GM12875 (cell line): ENCODE measurements around the gene MYO9A.
"Not testable (repeated sequence)": the region's sequence is repeated elsewhere in the genome, so short reads cannot be mapped to it uniquely, and the experiment has no call there.

ENCODE experiments used
- H3K4me3 ChIP-seq: one replicate; pipeline ENCODE4 v1.5.1; 2011; ENCODE audit warnings: low read depth, low read length, control low read depth
- TF ChIP-seq, protein P1 (sequence below): IDR thresholded peaks from 2 replicates; pipeline ENCODE4 v1.5.1; 2011; ENCODE audit warnings: low read depth, mild to moderate bottlenecking, control low read depth, inconsistent platforms, low read length, moderate library complexity, borderline replicate concordance; ENCODE audit not compliant: insufficient read depth

MYO9A gene

DNA sequence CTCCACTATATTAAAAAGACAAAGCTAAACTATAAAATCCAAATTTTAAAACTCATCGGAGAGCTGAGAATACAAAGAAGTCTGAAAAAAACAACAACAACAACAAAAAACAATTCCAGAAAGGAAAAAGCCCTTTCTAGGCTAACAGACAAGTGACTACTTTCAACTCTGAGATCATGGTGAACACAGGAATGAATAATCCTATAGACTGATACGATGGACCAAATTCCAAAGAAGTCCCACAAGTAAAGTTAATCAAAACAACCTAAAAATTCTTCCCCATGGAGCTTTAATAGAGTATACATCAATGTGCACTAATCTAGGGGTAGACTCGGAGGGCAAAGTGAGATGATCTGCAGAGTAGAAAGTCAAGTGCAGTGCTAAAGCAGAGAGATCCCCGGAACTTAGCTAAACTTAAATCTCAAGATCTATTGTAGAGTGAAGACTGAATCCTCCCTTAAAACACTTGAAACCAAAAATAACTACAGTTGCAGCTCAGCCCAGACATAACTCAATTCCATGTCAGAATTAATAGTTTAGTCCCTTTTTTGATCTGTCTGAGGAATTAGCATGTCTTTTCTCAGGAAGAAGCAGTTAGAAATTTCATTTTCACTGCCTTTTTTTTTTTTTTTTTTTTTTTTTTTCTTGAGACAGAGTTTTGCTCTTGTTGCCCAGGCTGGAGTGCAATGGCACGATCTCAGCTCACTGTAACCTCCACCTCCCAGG, 43.5 kb downstream of the MYO9A start:
- TF ChIP-seq, protein P1, sequence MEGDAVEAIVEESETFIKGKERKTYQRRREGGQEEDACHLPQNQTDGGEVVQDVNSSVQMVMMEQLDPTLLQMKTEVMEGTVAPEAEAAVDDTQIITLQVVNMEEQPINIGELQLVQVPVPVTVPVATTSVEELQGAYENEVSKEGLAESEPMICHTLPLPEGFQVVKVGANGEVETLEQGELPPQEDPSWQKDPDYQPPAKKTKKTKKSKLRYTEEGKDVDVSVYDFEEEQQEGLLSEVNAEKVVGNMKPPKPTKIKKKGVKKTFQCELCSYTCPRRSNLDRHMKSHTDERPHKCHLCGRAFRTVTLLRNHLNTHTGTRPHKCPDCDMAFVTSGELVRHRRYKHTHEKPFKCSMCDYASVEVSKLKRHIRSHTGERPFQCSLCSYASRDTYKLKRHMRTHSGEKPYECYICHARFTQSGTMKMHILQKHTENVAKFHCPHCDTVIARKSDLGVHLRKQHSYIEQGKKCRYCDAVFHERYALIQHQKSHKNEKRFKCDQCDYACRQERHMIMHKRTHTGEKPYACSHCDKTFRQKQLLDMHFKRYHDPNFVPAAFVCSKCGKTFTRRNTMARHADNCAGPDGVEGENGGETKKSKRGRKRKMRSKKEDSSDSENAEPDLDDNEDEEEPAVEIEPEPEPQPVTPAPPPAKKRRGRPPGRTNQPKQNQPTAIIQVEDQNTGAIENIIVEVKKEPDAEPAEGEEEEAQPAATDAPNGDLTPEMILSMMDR: no peak
- H3K4me3 ChIP-seq: no peak overlapping the region

DNA sequence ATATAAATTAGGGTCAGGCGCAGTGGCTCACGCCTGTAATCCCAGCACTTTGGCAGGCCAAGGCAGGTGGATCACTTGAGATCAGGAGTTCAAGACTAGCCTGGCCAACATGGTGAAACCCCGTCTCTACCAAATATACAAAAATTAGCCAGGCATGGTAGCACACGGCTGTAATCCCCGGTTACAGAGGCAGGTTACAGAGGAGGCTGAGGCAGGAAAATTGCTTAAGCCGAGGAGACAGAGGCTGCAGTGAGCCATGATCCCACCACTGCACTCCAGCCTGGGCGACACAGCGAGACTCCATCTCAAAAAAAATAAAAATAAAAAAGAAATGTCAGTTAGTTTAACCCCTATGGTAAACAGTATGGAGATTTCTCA, 46.5 kb downstream of the MYO9A start:
- not testable (repeated sequence) for H3K4me3 ChIP-seq

DNA sequence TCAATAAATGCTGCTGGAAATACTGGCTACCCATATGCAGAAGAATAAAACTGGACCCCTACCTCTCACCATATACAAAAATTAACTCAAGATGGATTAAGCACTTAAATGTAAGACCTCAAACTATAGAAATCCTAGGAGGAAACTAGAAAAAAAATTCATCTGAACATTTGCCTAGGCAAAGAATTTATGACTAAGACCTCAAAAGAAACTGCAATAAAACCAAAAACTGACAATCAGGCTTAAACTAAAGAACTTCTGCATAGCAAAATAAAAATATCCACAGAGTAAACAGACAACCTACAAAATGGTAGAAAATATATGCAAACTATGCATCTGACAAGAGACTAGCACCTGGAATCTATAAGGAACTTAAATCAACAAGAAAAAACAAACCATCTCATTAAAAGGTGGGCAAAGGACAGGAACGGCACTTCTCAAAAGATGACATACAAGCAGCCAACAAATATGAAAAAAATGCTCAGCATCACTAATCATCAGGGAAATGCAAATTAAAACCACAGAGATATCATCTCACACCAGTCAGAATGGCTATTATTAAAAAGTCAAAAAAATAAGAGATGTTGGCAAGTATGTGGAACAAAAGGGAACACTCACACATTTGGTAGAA, 47.0 kb downstream of the MYO9A start:
- TF ChIP-seq, protein P1: no peak
- no peak overlapping the region for H3K4me3 ChIP-seq

DNA sequence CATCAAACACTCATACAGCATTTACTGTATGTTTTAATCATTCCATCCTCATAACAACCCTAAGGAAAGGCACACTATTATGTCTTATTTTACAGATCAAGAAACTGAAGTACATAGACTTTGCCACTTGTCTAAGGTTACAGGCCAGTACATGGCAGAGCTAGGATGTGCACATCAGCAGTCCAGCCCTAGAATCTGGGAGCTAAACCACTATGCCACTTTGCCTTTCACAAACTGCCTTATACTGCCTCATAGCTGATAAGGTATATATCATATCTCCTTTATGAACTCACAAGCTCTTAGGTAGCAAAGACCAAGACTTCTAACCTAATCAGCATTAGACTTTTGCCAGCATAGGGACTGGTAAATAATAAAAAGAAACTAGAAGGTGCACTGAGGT, 49.1 kb downstream of the MYO9A start:
- H3K4me3 ChIP-seq: no peak overlapping the region
- TF ChIP-seq, protein P1: no peak

DNA sequence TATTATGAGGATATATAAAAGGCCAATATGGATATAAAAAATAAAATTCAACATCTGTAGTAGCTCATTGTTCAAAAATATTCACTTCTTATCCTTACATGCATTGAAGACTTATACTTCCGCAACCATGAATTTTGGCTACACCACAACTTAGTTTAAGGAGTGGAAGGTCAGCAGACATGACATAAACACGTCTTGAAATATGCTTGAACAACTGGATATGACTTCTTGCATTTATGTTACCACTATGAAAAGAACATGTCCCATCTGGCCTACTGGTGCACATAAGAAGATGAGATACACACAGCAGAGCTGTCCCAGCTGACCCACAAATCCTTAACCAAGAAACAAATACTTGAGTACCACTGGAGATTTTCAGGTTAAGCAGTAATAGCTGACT, 52.1 kb downstream of the MYO9A start:
- H3K4me3 ChIP-seq: no peak overlapping the region
- TF ChIP-seq, protein P1: no peak

DNA sequence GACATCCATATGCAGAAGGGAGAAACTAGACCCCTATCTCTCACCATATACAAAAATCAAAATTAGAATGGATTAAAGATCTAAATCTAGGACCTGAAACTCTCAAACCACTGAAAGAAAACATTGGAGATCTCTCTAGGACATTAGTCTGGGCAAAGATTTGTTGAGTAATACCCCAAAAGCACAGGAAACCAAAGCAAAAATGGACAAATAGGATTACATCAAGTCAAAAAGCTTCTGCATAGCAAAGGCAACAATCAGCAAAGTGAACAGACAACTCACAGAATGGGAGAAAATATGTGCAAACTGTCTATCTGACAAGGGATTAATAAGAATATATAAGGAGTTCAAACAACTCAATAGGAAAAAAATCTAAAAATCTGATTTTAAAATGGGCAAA, 54.8 kb downstream of the MYO9A start:
- TF ChIP-seq, protein P1: no peak
- no peak overlapping the region for H3K4me3 ChIP-seq

DNA sequence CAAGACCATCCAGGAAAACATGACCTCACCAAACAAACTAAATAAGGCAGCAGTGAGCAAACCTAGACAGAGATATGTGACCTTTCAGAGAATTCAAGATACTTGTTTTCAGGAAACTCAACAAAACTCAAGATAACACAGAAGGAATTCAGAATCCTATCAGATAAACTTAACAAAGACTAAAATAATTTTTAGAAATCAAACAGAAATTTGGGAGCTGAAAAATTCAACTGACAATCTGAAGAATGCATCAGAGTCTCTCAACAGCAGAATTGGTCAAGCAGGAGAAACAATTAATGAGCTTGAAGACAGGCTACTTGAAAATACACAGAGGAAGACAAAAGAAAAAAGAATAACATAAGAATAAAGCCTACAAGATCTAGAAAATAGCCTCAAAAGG, 55.6 kb downstream of the MYO9A start:
- TF ChIP-seq, protein P1: no peak
- H3K4me3 ChIP-seq: no peak overlapping the region
